ENCODE data around the gene CBARP.

CBARP gene

GRCh38 chr19:1249990-1250436 lies 12.2 kb upstream of the CBARP start (continued):
- TF ChIP-seq, protein P1, sequence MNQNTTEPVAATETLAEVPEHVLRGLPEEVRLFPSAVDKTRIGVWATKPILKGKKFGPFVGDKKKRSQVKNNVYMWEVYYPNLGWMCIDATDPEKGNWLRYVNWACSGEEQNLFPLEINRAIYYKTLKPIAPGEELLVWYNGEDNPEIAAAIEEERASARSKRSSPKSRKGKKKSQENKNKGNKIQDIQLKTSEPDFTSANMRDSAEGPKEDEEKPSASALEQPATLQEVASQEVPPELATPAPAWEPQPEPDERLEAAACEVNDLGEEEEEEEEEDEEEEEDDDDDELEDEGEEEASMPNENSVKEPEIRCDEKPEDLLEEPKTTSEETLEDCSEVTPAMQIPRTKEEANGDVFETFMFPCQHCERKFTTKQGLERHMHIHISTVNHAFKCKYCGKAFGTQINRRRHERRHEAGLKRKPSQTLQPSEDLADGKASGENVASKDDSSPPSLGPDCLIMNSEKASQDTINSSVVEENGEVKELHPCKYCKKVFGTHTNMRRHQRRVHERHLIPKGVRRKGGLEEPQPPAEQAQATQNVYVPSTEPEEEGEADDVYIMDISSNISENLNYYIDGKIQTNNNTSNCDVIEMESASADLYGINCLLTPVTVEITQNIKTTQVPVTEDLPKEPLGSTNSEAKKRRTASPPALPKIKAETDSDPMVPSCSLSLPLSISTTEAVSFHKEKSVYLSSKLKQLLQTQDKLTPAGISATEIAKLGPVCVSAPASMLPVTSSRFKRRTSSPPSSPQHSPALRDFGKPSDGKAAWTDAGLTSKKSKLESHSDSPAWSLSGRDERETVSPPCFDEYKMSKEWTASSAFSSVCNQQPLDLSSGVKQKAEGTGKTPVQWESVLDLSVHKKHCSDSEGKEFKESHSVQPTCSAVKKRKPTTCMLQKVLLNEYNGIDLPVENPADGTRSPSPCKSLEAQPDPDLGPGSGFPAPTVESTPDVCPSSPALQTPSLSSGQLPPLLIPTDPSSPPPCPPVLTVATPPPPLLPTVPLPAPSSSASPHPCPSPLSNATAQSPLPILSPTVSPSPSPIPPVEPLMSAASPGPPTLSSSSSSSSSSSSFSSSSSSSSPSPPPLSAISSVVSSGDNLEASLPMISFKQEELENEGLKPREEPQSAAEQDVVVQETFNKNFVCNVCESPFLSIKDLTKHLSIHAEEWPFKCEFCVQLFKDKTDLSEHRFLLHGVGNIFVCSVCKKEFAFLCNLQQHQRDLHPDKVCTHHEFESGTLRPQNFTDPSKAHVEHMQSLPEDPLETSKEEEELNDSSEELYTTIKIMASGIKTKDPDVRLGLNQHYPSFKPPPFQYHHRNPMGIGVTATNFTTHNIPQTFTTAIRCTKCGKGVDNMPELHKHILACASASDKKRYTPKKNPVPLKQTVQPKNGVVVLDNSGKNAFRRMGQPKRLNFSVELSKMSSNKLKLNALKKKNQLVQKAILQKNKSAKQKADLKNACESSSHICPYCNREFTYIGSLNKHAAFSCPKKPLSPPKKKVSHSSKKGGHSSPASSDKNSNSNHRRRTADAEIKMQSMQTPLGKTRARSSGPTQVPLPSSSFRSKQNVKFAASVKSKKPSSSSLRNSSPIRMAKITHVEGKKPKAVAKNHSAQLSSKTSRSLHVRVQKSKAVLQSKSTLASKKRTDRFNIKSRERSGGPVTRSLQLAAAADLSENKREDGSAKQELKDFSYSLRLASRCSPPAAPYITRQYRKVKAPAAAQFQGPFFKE (tag by site-specific recombination; IDR thresholded peaks at IDR 0.05; ENCODE audit: borderline replicate concordance): no peak
- no peak for TF ChIP-seq ZNF350 (tag by site-specific recombination; IDR thresholded peaks at IDR 0.05)
- no peak for TF ChIP-seq ZBTB1 (tag by site-specific recombination; IDR thresholded peaks at IDR 0.05)
- TF ChIP-seq ZNF423 (tag by site-specific recombination; IDR thresholded peaks at IDR 0.05): no peak
- no peak for TF ChIP-seq ZNF140 (tag by site-specific recombination; IDR thresholded peaks at IDR 0.05)
- no peak for TF ChIP-seq ZNF548 (tag by site-specific recombination; IDR thresholded peaks at IDR 0.05)
- TF ChIP-seq ZNF561 (tag by site-specific recombination; IDR thresholded peaks at IDR 0.05; ENCODE audit: borderline replicate concordance): peak; percentile 17; the same call in 1 of the 2 replicates
- TF ChIP-seq ZSCAN30 (tag by site-specific recombination; IDR thresholded peaks at IDR 0.05): peak; percentile 46; the same call in 1 of the 2 replicates
- no peak for TF ChIP-seq KLF7 (tag by site-specific recombination; IDR thresholded peaks at IDR 0.05; ENCODE audit: borderline replicate concordance)
- no peak for TF ChIP-seq YY2 (tag by site-specific recombination; IDR thresholded peaks at IDR 0.05)
- TF ChIP-seq ZNF394 (tag by site-specific recombination; IDR thresholded peaks at IDR 0.05; ENCODE audit: borderline replicate concordance): peak; percentile 40; the same call in 1 of the 2 replicates
- TF ChIP-seq ZNF560 (tag by site-specific recombination; IDR thresholded peaks at IDR 0.05; ENCODE audit: borderline replicate concordance): no peak
- TF ChIP-seq BCL11B (tag by site-specific recombination; IDR thresholded peaks at IDR 0.05; ENCODE audit: low read depth): no peak
- TF ChIP-seq, protein P2, sequence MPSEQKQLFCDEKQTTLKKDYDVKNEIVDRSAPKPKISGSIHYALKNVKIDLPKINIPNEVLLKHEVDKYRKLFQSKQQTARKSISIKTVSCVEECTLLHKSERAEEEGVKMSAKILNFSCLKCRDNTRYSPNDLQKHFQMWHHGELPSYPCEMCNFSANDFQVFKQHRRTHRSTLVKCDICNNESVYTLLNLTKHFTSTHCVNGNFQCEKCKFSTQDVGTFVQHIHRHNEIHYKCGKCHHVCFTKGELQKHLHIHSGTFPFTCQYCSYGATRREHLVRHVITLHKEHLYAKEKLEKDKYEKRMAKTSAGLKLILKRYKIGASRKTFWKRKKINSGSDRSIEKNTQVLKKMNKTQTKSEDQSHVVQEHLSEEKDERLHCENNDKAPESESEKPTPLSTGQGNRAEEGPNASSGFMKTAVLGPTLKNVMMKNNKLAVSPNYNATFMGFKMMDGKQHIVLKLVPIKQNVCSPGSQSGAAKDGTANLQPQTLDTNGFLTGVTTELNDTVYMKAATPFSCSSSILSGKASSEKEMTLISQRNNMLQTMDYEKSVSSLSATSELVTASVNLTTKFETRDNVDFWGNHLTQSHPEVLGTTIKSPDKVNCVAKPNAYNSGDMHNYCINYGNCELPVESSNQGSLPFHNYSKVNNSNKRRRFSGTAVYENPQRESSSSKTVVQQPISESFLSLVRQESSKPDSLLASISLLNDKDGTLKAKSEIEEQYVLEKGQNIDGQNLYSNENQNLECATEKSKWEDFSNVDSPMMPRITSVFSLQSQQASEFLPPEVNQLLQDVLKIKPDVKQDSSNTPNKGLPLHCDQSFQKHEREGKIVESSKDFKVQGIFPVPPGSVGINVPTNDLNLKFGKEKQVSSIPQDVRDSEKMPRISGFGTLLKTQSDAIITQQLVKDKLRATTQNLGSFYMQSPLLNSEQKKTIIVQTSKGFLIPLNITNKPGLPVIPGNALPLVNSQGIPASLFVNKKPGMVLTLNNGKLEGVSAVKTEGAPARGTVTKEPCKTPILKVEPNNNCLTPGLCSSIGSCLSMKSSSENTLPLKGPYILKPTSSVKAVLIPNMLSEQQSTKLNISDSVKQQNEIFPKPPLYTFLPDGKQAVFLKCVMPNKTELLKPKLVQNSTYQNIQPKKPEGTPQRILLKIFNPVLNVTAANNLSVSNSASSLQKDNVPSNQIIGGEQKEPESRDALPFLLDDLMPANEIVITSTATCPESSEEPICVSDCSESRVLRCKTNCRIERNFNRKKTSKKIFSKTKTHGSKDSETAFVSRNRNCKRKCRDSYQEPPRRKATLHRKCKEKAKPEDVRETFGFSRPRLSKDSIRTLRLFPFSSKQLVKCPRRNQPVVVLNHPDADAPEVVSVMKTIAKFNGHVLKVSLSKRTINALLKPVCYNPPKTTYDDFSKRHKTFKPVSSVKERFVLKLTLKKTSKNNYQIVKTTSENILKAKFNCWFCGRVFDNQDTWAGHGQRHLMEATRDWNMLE (tag by site-specific recombination; conservative IDR thresholded peaks at IDR 0.05; ENCODE audit: low read depth): no peak
- TF ChIP-seq ZNF629 (tag by site-specific recombination; IDR thresholded peaks at IDR 0.05): no peak
- no peak; the same call in 1 of the 2 replicates for TF ChIP-seq SP3 (tag by site-specific recombination; IDR thresholded peaks at IDR 0.05)
- TF ChIP-seq, protein P3, sequence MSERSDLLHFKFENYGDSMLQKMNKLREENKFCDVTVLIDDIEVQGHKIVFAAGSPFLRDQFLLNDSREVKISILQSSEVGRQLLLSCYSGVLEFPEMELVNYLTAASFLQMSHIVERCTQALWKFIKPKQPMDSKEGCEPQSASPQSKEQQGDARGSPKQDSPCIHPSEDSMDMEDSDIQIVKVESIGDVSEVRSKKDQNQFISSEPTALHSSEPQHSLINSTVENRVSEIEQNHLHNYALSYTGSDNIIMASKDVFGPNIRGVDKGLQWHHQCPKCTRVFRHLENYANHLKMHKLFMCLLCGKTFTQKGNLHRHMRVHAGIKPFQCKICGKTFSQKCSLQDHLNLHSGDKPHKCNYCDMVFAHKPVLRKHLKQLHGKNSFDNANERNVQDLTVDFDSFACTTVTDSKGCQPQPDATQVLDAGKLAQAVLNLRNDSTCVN (tag by site-specific recombination; optimal IDR thresholded peaks at IDR 0.05): peak; percentile 81
- no peak for TF ChIP-seq PBX3 (CRISPR knock-in tag; IDR thresholded peaks at IDR 0.05)
- TF ChIP-seq ZNF514 (tag by site-specific recombination; IDR thresholded peaks at IDR 0.05): no peak
- no peak for TF ChIP-seq ZFP69B (tag by site-specific recombination; IDR thresholded peaks at IDR 0.05)
- TF ChIP-seq ZNF768 (tag by site-specific recombination; IDR thresholded peaks at IDR 0.05): no peak
- TF ChIP-seq ZNF133 (tag by site-specific recombination; IDR thresholded peaks at IDR 0.05): no peak
- no peak for TF ChIP-seq ZNF658 (tag by site-specific recombination; IDR thresholded peaks at IDR 0.05)
- no peak; the same call in 1 of the 2 replicates for TF ChIP-seq ZNF391 (tag by site-specific recombination; IDR thresholded peaks at IDR 0.05; ENCODE audit: borderline replicate concordance, low read depth)
- TF ChIP-seq BCL11A (tag by site-specific recombination; IDR thresholded peaks at IDR 0.05; ENCODE audit: low read depth): no peak
- TF ChIP-seq ZNF664 (tag by site-specific recombination; IDR thresholded peaks at IDR 0.05): no peak
- TF ChIP-seq ZNF488 (tag by site-specific recombination; IDR thresholded peaks at IDR 0.05): no peak

All from HEK293 (cell line).